ENCODE data around the gene DNAH3.
"Not testable (repeated sequence)": the region's sequence is repeated elsewhere in the genome, so short reads cannot be mapped to it uniquely, and the experiment has no call there.

The DNAH3 gene

DNA sequence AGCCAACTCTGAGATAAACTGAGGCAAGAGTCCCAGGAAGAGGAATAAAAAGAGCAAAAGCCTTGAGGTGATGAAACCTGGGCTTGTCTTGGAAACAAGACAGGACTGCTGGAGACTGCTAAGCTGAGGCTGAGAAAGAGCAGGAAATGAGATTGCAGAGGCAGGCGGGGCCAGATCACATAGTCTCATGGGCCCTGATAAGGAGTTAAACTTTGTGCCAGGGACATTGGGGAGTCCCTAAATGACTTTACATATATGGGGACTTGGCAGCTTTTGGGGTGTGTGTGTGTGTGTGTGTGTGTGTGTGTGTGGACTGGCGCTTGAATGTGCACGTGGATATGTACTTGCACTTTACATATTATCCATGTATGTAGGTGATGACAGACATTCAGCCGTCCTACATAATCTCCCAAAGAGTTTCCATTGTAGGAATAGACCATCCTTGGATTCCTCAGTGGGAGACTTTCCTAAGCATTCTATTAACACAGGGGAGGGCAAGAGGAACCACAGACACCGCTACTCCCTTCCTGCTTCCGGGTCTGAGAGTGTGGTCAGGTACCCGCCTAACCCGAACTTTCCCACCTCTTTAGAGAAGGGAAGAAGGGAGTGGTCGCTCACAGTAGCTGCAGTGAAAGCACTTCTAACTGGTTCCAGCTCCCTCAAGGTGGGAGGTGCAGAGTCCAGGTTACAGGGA, 127.0 kb downstream of the DNAH3 start:
- no peak for DNase-seq

- no peak for DNase-seq
Measured at GRCh38 chr16:21021316-21021715, 129.3 kb downstream of the DNAH3 start.

DNA sequence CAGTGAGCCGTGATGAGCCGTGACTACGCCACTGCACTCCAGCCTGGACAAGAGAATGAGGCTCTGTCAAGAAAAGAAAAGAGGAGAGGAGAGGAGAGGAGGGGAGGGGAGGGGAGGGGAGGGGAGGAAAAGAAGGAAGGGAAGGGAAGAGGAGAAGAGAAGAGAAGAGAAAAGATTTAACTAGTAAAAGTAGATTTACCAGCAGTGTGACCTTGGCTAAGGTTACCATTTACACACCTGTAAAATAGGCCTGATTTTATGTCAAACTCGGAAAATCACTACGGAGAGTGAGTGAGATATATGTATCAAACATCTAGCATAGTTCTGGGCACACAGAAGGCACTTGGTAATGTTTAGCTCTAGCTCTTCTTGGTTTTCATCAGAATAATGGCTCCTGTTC, 140.8 kb downstream of the DNAH3 start:
- DNase-seq, result no peak

DNA sequence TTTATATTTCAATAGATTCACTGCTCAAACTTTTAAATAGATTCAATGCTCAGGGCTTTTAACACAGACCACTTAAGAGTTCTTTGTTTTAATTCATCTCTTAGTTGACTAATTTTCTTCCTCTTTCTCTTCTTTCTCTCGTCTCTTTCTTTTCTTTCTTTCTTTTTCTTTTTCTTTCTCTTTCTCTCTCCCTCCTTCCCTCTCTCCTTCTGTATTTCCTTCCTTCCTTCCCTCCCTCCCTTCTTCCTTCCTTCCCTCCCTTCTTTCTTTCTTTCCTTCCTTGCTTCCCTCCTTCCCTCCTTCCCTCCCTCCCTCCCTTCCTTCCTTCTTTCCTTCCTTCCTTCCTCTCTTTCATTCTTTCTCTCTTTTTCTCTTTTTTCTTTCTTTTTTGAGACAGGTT, 145.6 kb downstream of the DNAH3 start:
- DNase-seq, result no peak

DNA sequence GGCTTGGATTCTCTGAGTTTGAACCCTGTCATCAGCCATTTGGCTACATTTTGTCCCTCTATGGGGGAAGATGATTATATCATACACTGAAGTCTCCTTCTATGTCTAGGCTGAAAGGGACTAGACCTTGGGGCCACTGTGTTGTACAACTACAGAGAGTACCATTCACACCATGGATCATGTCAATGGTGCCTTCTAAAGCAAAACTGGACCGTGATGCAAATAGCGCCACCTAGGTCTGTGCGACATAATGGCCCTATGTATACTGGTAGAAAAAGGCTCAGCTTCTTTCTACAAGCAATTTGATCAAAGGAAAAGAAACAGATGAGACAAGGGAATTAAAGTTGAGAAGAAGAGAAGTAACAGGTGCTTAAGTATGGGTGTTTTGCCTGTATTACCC, 149.4 kb downstream of the DNAH3 start:
- peak in 1 of 51 donors; percentile 3 for DNase-seq

GRCh38 chr16:20997147-20997546, 153.5 kb downstream of the DNAH3 start:
- DNase-seq, result no peak

DNA sequence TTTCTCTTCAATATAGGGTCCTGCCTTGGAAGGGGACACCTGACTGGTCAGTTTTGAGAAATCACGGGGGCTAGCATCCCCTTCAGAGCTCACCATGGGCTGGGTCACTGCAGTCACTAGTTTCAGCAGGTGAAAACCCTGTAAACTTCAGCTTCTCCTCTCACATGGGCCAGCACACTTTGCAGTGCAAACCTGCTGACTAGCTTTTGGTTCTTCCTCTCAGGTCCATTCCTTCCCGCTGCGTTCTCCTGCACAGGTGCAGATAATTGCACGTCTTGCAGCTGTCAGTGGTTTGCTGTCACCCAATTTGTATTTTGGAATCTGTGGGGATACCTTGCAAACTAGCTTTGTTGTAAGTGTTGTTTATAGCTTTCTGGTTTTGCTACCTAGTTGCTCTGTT, 154.9 kb downstream of the DNAH3 start:
- DNase-seq, result no peak

- not testable (repeated sequence) for DNase-seq
Measured at GRCh38 chr16:20989496-20990070, 161.1 kb downstream of the DNAH3 start.

GRCh38 chr16:20987049-20987448, 163.6 kb downstream of the DNAH3 start:
- DNase-seq, result no peak

GRCh38 chr16:20984019-20984418, 166.6 kb downstream of the DNAH3 start:
- DNase-seq, result no peak

GRCh38 chr16:20976576-20976975, 174.1 kb downstream of the DNAH3 start:
- DNase-seq, result no peak

DNA sequence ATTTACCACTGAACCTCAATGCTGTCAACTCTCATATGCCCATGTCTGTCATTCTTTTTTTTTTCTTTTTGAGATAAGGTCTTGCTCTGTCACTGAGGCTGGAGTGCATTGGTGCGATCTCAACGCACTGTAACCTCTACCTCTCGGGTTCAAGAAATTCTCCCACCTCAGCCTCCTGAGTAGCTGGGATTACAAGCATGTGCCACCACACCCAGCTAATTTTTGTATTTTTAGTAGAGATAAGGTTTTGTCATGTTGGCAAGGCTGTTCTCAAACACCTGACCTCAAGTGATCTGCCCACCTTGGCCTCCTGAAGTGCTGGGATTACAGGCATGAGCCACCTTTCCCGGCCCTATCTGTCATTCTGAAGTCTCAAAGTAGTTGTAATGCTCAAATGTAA, 177.4 kb downstream of the DNAH3 start:
- not testable (repeated sequence) for DNase-seq

DNA sequence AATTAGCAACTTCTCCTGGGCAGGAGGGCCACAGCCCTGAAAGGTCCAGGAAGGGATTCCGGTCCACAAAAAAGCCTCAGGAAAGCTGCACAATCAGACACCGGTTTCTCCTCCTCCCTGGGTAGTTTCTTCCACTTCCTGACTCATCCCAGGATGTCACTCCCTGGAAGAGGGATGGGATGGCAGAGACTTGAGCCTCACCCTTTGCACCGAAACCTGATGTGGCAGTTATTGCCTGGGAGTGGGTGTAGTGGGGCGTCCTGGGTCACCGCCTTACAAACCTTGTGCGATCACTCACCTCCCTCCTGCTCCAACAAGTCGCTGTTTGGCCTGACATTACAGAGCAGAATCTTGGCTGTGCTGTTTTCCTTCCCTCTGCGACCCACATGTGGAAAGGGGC, 179.2 kb downstream of the DNAH3 start:
- DNase-seq, result no peak

DNA sequence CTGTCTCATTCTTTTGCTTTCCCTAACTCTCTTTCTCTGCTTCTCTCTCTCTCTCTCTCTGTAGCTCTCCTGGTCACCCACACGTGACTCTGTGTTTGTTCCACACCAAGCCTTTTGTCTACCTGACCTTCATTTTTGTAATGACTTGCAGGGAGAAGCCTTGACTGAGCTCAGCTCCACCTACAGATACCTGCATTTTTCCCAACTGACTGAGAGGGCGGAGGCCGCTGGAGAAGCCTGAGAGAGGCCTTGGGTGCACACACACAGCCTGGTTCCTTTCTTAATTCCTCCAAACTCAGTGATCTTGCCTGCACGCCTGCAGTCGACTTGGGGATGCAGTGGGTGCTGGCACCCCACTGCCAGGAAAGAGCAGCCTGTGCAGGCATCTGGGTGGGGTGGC, 181.3 kb downstream of the DNAH3 start:
- no peak for DNase-seq

DNA sequence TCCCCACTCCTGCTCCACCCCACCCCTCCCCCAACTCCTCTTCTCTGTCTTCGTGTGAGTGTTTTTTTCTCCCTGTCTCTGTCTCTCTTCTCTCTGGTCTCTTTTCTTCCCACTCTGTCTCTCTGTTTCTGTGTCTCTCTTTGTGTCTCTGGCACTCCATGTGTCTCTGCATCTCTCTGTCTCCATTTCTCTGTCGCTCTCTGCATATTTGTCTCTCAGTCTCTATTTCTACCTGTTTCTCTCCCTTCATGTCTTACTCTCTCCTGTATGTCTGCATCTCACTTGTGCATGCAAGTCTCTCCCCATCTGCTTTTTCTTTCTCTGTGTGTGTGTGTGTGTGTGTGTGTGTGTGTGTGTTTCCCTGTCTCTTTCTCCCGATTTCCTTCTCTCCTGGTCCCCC, 181.9 kb downstream of the DNAH3 start:
- DNase-seq, result no peak

DNA sequence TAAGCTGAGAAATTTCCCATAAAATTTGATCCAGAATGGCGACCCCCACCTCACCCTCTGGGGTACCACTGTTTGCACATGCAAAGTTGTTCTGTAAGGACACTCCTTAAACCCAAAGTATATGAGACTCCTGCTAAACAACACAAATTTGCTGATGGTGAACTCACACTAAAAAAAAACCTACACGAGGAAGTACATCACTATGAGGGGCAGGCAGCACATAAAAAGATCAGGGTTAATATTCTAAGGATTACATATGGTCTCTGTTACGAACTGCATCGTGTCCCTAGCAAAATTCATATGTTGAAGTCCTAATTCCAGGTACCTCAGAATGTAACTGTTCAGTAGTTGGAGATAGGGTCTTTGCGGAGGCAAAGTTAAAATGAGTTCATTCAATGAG, 189.7 kb downstream of the DNAH3 start:
- DNase-seq, result no peak

- DNase-seq, result no peak
Measured at GRCh38 chr16:20957153-20957552, 193.5 kb downstream of the DNAH3 start.

- no peak for DNase-seq
Measured at GRCh38 chr16:20956319-20956718, 194.3 kb downstream of the DNAH3 start.

GRCh38 chr16:20954574-20954973, 196.1 kb downstream of the DNAH3 start:
- no peak for DNase-seq

- DNase-seq, result no peak
Measured at GRCh38 chr16:20952139-20952920, 198.3 kb downstream of the DNAH3 start.

DNA sequence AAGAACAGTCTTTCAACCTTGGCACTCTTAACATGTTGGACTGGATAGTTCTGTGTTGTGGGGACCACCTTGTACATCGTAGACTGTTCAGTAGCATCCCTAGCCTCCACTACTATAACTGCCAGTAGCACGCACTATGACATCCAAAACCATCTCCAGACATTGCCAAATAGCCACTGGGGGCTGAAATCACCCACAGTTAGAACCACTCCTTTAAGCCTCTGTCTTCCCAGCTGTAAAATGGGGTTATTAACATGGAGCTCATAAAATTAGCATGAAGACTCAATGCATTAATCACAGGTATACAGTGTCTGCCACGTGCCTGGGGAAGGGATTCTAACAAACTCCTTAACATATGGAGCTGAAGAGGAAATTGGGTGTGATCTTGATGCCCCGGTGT, 200.4 kb downstream of the DNAH3 start:
- no peak for DNase-seq

DNA sequence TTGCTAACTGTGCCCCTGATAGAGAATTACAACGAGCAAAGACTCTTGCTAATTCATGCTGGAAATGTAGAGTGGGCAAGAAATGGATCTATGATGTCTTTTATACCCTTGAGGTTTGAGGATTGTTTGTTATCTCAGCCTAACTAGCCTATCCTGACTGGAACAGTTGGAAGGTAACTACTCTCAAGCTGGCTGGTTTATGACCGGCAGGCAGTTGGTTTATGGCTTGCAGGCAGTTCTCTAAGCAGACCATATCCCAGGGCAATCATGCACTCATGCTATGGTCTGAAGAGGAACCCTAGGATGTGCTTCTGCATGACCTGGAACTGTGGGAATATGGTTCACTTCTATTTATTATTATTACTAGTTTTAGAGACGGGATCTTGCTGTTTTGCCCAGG, 201.0 kb downstream of the DNAH3 start:
- DNase-seq, result no peak

- DNase-seq, result no peak
Measured at GRCh38 chr16:20948444-20948843, 202.2 kb downstream of the DNAH3 start.
